MCF 10A (cell line): ENCODE results near the gene NPDC1. TPM values are rescaled to one million over a fixed set of nuclear protein-coding genes. Genes with fewer than 3 reads are reported as not detected.

Experiments used
- BruUV-seq: library from RNA; stranded (reverse); fragments of 400-500 nt; replicated peaks from 2 replicates; lab custom pipeline; 2021; lab: Mats Ljungman, UMichigan
- CTCF ChIA-PET: fragments of 300-600 bp; sonication (Branson Sonifier 250); formaldehyde crosslinking; extraction: SDS; loops from one replicate; lab custom pipeline; 2021; ENCODE audit warnings: antibody characterized with exemption, inconsistent platforms; lab: Yijun Ruan, JAX
- POLR2A ChIA-PET: fragments of 300-600, 350-650 bp; sonication (Branson Sonifier 250); formaldehyde crosslinking; extraction: SDS; loops from one replicate; lab custom pipeline; 2020; ENCODE audit warnings: antibody characterized with exemption, inconsistent platforms; lab: Yijun Ruan, JAX
- DNase-seq: peaks from one replicate; pipeline ENCODE4 v3.0.0-alpha.2; 2018; ENCODE audit not compliant: unreplicated experiment
- H3K27ac Mint-ChIP-seq: one replicate; pipeline ENCODE4 v1.8.0; 2022; ENCODE audit warnings: mild to moderate bottlenecking, low read depth, mixed read lengths; ENCODE audit not compliant: unreplicated experiment
- H3K27me3 Mint-ChIP-seq: one replicate; pipeline ENCODE4 v1.8.0; 2022; ENCODE audit warnings: mixed read lengths; ENCODE audit not compliant: insufficient read depth, unreplicated experiment
- H3K36me3 Mint-ChIP-seq: one replicate; pipeline ENCODE4 v1.8.0; 2022; ENCODE audit warnings: mild to moderate bottlenecking, moderate library complexity, mixed read lengths; ENCODE audit not compliant: insufficient read depth, unreplicated experiment
- H3K4me1 Mint-ChIP-seq: one replicate; pipeline ENCODE4 v1.8.0; 2022; ENCODE audit warnings: mixed read lengths; ENCODE audit not compliant: insufficient read depth, unreplicated experiment
- H3K4me3 Mint-ChIP-seq: one replicate; pipeline ENCODE4 v1.8.0; 2022; ENCODE audit warnings: mild to moderate bottlenecking, moderate library complexity, mixed read lengths; ENCODE audit not compliant: unreplicated experiment
- H3K9me3 Mint-ChIP-seq: one replicate; pipeline ENCODE4 v1.8.0; 2022; ENCODE audit warnings: mixed read lengths; ENCODE audit not compliant: unreplicated experiment
- CTCF ChIP-seq: fragments of 200-600 bp; IDR thresholded peaks from one replicate; pipeline ENCODE4 v1.8.0; 2022; ENCODE audit warnings: antibody characterized with exemption, mild to moderate bottlenecking; ENCODE audit not compliant: unreplicated experiment
- intact Hi-C: fragments of 100-400 bp; cut with micrococcal nuclease; formaldehyde crosslinking; loops from 2 replicates; pipeline ENCODE4 v1.14.1; 2022
- total RNA-seq: library from RNA; stranded (reverse); gene quantifications from 2 replicates; pipeline ENCODE4 v1.2.3, GENCODE V29; 2022

NPDC1 gene
- total RNA-seq, 1 experiment from 2014 or later = 161 TPM

- Mint-ChIP-seq H3K9me3 (no peaks in the 10 kb centered on the region), H3K27me3 (no peaks in the 10 kb centered on the region), H3K36me3 (peaks cover 12% of the 10 kb centered on the region), H3K4me1 (peaks cover 4% of the 10 kb centered on the region), H3K4me3 (peak overlapping the region; percentile 57), H3K27ac (peak overlapping the region; percentile 70)
- peak; percentile 33 for DNase-seq
- ChIA-PET CTCF (interaction anchor here (0.6 to 1.4 kb wide), 5 partner anchors 9 to 631 kb away, joined by 3 to 4 read pairs (median 4); partner anchors contain the start of gene C8G), POLR2A (interaction anchor here (0.6 to 1.1 kb wide), 6 partner anchors 31 to 205 kb away, joined by 3 to 4 read pairs (median 3); partner anchors contain the start of genes MAN1B1 and TMEM141)
- BruUV-seq = no TSS peak
- TF ChIP-seq CTCF = no peak
- intact Hi-C loops = no loop called here
Observed at GRCh38 chr9:136995772-136996311, 50.1 kb downstream of the NPDC1 start.

- Mint-ChIP-seq H3K36me3 (peaks cover 12% of the 10 kb centered on the region), H3K4me3 (no peak overlapping the region), H3K27ac (no peak overlapping the region), H3K27me3 (no peaks in the 10 kb centered on the region), H3K4me1 (peaks cover 4% of the 10 kb centered on the region), H3K9me3 (no peaks in the 10 kb centered on the region)
- no peak for TF ChIP-seq CTCF
- ChIA-PET CTCF (interaction anchor here (0.9 kb wide), 1 partner anchor 34 kb away, joined by 4 read pairs; no protein-coding TSS in a partner anchor), POLR2A (interaction anchor here (0.6 kb wide), 2 partner anchors 111 to 174 kb away, joined by 3 read pairs; no protein-coding TSS in a partner anchor)
- BruUV-seq = no TSS peak
- intact Hi-C loops = no loop called here
- no peak for DNase-seq
Observed at GRCh38 chr9:136995362-136995761, 50.6 kb downstream of the NPDC1 start.

- no peak for DNase-seq
- no TSS peak for BruUV-seq
- Mint-ChIP-seq H3K4me1 (peaks cover 4% of the 10 kb centered on the region), H3K9me3 (no peaks in the 10 kb centered on the region), H3K27ac (no peak overlapping the region), H3K27me3 (no peaks in the 10 kb centered on the region), H3K4me3 (no peak overlapping the region), H3K36me3 (peaks cover 12% of the 10 kb centered on the region)
- CTCF ChIA-PET = no interaction called here
- intact Hi-C loops = no loop called here
- no peak for TF ChIP-seq CTCF
- POLR2A ChIA-PET = no interaction called here
Observed at GRCh38 chr9:136994888-136995230, 51.1 kb downstream of the NPDC1 start.

GRCh38 chr9:136994180-136994887 lies 51.6 kb downstream of the NPDC1 start:
- DNase-seq = no peak
- peaks cover 12% of the 10 kb centered on the region for H3K36me3 Mint-ChIP-seq
- ChIA-PET CTCF (no interaction called here), POLR2A (interaction anchor here (0.7 kb wide), 1 partner anchor 45 kb away, joined by 3 read pairs; no protein-coding TSS in a partner anchor)
- peaks cover 4% of the 10 kb centered on the region for H3K4me1 Mint-ChIP-seq
- no TSS peak for BruUV-seq
- no peaks in the 10 kb centered on the region for H3K27me3 Mint-ChIP-seq
- H3K9me3 Mint-ChIP-seq = no peaks in the 10 kb centered on the region
- TF ChIP-seq CTCF = no peak
- H3K27ac Mint-ChIP-seq = no peak overlapping the region
- intact Hi-C loops = no loop called here
- H3K4me3 Mint-ChIP-seq = peak overlapping the region; percentile 82
